Prostate gland (tissue), 2 donors: ENCODE data around the gene ZBTB40. TPM values are rescaled to one million over a fixed set of nuclear protein-coding genes. Genes with fewer than 3 reads are reported as not detected.

Source experiments
- DNase-seq: peaks from one replicate; pipeline ENCODE4 v3.0.0-alpha.2; 2019; ENCODE audit warnings: low spot score
- H3K27ac ChIP-seq, 2 donors: fragments of 200-600 bp; sonication (generic); 2 replicates each; pipeline ENCODE4 v1.5.1; 2017 to 2019
- H3K27me3 ChIP-seq: fragments of 200-600 bp; sonication (generic); replicated peaks from 2 replicates; pipeline ENCODE4 v1.5.1; 2019; ENCODE audit not compliant: insufficient read depth
- H3K36me3 ChIP-seq, 2 donors: fragments of 200-600 bp; sonication (generic); 1 replicate in 1 of 2; 2 replicates in 1 of 2; pipeline versions ENCODE4 v1.5.1 to v1.8.1; 2017 to 2019
- H3K4me1 ChIP-seq: fragments of 200-600 bp; sonication (generic); replicated peaks from 2 replicates; pipeline ENCODE4 v1.5.1; 2019
- H3K4me3 ChIP-seq, 2 donors: fragments of 200-600 bp; sonication (generic); 2 replicates each; pipeline ENCODE4 v1.5.1; 2017 to 2019
- H3K9me3 ChIP-seq: fragments of 200-600 bp; sonication (generic); 2 replicates; pipeline ENCODE4 v1.5.1; 2017
- CTCF ChIP-seq, 4 experiments: fragments of 200-600 bp in 2 of 4; fragments of 450-650 bp in 2 of 4; sonication (generic) in 2 of 4; IDR thresholded peaks; 1 replicate in 3 of 4; 2 replicates in 1 of 4; pipeline ENCODE4 v1.5.1; 2016 to 2019; ENCODE audit warnings: antibody characterized with exemption in 4 of 4, mild to moderate bottlenecking in 2 of 4, moderate library complexity in 2 of 4
- POLR2A ChIP-seq: fragments of 450-650 bp; IDR thresholded peaks from one replicate; pipeline ENCODE4 v1.6.1; 2016; ENCODE audit warnings: antibody characterized with exemption, mild to moderate bottlenecking
- POLR2AphosphoS5 ChIP-seq: sonication (generic); formaldehyde crosslinking; IDR thresholded peaks from one replicate; pipeline ENCODE4 v1.6.1; 2017; ENCODE audit warnings: antibody characterized with exemption
- WGBS: methylation state at CpG from one replicate; pipeline ENCODE4 v1.1.5; 2018; 5-methylcytosine and 5-hydroxymethylcytosine counted together
- intact Hi-C: fragments of 100-400 bp; cut with DNase I; formaldehyde crosslinking; loops from one replicate; pipeline ENCODE4 v1.14.2; 2022
- total RNA-seq, 2 donors: library from RNA; depleted of rRNA; stranded (reverse); fragments of >200 nt; gene quantifications; one replicate each; pipeline ENCODE4 v1.1.0, GENCODE V29; 2016

The ZBTB40 gene
- total RNA-seq, 2 donors from 2014 or later = 18.2 to 26.3 TPM

- Histone ChIP-seq H3K9me3 (no peaks in the 10 kb centered on the region), H3K27me3 (no peaks in the 10 kb centered on the region), H3K4me1 (no peaks in the 10 kb centered on the region), H3K36me3 (peaks cover 12 to 16% of the 10 kb centered on the region in 2 donors), H3K4me3 (no peak overlapping the region), H3K27ac (no peak overlapping the region)
- WGBS = 99% methylated on average over 4 of the region's 4 CpGs
- no peak for TF ChIP-seq POLR2AphosphoS5
- no peak for TF ChIP-seq CTCF (IDR thresholded peaks at IDR 0.05)
- no peak for TF ChIP-seq POLR2A
- intact Hi-C loops = no loop called here
- DNase-seq = no peak
Measured at GRCh38 chr1:22521692-22522091, 70.0 kb downstream of the ZBTB40 start.

GRCh38 chr1:22522221-22522743 lies 70.6 kb downstream of the ZBTB40 start:
- Histone ChIP-seq H3K4me1 (no peaks in the 10 kb centered on the region), H3K4me3 (no peak overlapping the region), H3K27ac (no peak overlapping the region), H3K36me3 (peaks cover 12 to 15% of the 10 kb centered on the region in 2 donors), H3K27me3 (no peaks in the 10 kb centered on the region), H3K9me3 (no peaks in the 10 kb centered on the region)
- intact Hi-C loops = no loop called here
- TF ChIP-seq POLR2A = no peak
- TF ChIP-seq POLR2AphosphoS5 = no peak
- no peak for TF ChIP-seq CTCF (IDR thresholded peaks at IDR 0.05)
- no peak for DNase-seq
- WGBS = 97% methylated on average over 7 of the region's 7 CpGs

- TF ChIP-seq POLR2AphosphoS5 (no peak), POLR2A (no peak), CTCF (IDR thresholded peaks at IDR 0.05) (no peak)
- Histone ChIP-seq H3K27me3 (no peaks in the 10 kb centered on the region), H3K27ac (no peak overlapping the region), H3K36me3 (peaks cover 12 to 13% of the 10 kb centered on the region in 2 donors), H3K4me1 (no peaks in the 10 kb centered on the region), H3K9me3 (no peaks in the 10 kb centered on the region), H3K4me3 (no peak overlapping the region)
- WGBS = 77% methylated on average over 5 of the region's 5 CpGs
- DNase-seq = no peak
- intact Hi-C loops = no loop called here
Measured at GRCh38 chr1:22524481-22524880, 72.8 kb downstream of the ZBTB40 start.

GRCh38 chr1:22525211-22525610 lies 73.6 kb downstream of the ZBTB40 start:
- DNase-seq = no peak
- H3K9me3 ChIP-seq = no peaks in the 10 kb centered on the region
- intact Hi-C loops = no loop called here
- H3K4me1 ChIP-seq = no peaks in the 10 kb centered on the region
- peaks cover 7 to 8% of the 10 kb centered on the region in 2 donors for H3K36me3 ChIP-seq
- no peaks in the 10 kb centered on the region for H3K27me3 ChIP-seq
- WGBS = 94% methylated on average over 3 of the region's 3 CpGs
- H3K4me3 ChIP-seq = no peak overlapping the region
- TF ChIP-seq CTCF (IDR thresholded peaks at IDR 0.05) (no peak), POLR2AphosphoS5 (no peak), POLR2A (no peak)
- H3K27ac ChIP-seq = no peak overlapping the region

- H3K4me3 ChIP-seq = no peak overlapping the region
- TF ChIP-seq POLR2AphosphoS5 = no peak
- TF ChIP-seq CTCF (IDR thresholded peaks at IDR 0.05) = no peak
- no peak for TF ChIP-seq POLR2A
- no peaks in the 10 kb centered on the region for H3K9me3 ChIP-seq
- H3K4me1 ChIP-seq = no peaks in the 10 kb centered on the region
- 91% methylated on average over 11 of the region's 11 CpGs for WGBS
- no peak overlapping the region for H3K27ac ChIP-seq
- DNase-seq = no peak
- H3K36me3 ChIP-seq = peaks cover 4 to 8% of the 10 kb centered on the region in 2 donors
- intact Hi-C loops = no loop called here
- H3K27me3 ChIP-seq = no peaks in the 10 kb centered on the region
Measured at GRCh38 chr1:22525646-22526045, 74.0 kb downstream of the ZBTB40 start.
